ENCODE measurements around the gene EEF1AKMT4. TPM values are rescaled to one million over a fixed set of nuclear protein-coding genes. Genes with fewer than 3 reads are reported as not detected.

Gene EEF1AKMT4
- total RNA-seq, 1 donor from 2014 or later: 6.2 TPM

DNA sequence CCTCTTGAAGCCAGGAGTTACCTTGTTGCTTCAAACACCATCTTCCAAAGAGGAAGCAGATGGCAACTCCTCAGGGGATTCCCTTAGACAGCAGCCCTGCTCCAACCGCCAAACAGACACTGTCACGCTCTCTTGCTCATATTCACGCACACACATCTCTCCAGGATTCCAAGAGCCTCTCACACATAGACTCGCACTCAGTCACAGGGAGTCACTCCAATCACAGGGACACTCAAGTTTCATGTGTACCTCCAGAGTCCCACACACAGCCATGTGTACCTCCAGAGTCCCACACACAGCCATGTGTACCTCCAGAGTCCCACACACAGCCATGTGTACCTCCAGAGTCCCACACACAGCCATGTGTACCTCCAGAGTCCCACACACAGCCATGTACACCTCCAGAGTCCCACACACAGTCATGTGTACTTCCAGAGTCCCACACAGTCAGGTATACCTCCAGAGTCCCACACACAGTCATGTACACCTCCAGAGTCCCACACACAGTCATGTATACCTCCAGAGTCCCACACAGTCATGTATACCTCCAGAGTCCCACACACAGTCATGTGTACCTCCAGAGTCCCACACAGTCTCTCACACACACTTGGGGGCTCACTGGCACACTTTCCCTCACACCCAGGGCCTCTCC is 14.0 kb upstream of the EEF1AKMT4 start:
- intact Hi-C loops (cut with micrococcal nuclease): no loop called here

DNA sequence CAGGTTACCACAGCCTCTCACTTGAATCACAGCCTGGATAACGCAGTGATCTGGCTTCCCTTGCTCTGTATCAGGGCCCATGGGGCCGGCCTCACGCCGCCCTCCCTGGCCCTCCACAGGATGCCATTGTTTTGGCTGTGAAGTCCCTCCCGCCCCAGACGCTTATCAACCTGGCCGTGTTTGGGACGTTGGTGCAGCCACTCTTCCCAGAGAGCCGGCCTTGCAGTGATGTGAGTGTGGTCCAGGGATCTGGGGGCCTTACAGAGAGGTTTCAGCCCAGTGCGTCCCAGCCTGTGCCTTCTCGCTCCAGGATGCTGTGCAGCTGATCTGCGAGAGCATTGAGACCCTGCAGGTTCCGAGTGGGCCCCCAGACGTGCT is 13.4 kb upstream of the EEF1AKMT4 start:
- intact Hi-C loops (cut with micrococcal nuclease): no loop called here

GRCh38 chr3:184236636-184237035 is 12.8 kb upstream of the EEF1AKMT4 start:
- intact Hi-C loops (cut with micrococcal nuclease): no loop called here

- intact Hi-C loops (cut with micrococcal nuclease): no loop called here
Measured at GRCh38 chr3:184237211-184237610, 12.3 kb upstream of the EEF1AKMT4 start.

DNA sequence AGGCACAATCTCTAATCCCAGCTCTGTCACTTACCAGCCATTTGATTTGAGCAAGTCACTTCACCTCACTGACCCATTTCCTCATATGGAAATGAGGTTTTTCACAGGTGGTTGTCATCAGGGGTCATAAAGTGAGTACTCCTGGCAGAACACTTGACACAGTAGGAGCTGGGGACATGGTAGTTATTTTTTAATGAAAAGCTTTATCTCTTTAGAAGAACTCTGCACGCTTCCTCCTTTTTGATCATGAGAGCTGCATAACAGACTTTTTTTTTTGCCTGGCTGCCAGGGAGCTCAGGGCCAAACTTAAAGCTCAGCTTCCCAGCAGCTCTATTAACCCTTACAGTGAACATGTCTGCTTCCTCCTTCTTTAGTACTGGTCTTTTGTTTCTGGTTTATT is 11.7 kb upstream of the EEF1AKMT4 start:
- intact Hi-C loops (cut with micrococcal nuclease): no loop called here

DNA sequence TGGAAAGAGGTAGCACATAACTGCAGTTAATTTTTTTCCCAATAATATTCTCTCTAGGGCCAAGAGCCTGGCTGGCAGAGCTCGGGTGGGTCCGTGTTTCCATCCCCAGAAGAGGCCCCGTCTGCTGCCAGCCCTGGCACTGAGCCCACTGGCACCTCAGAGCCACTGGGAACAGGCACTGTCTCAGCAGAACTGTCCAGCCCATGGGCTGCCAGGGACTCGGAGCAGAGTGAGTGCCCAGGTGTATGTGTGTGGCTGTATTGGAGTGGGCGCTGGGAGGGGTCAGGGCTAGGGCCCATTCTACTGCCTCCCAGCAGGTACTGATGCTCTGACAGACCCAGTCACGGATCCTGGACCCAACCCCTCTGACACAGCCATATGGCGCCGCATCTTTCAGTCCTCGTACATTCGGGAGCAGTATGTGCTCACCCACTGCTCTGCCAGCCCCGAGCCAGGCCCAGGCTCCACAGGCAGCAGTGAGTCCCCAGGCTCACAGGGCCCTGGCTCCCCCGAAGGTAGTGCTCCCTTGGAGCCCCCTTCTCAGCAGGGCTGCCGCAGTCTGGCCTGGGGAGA is 11.1 kb upstream of the EEF1AKMT4 start:
- intact Hi-C loops (cut with micrococcal nuclease): no loop called here

DNA sequence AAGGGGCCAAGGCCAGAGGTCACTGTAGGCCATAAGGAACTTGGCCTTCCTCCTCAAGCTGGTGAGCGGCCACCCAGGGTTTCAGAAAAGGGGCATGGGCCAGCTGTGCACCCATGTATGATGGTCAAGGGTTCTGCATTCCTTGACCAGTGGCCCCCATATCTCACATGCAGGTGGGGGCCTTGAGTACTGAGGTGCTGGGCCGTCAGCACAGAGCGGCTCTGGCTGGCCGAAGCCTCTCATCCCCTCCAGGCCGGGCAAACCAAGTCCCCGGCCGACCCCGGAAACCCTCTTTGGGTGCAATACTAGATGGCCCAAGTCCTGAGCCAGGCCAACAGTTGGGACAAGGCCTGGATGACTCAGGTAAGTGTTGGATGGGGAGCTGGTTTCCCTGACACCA is 10.3 kb upstream of the EEF1AKMT4 start:
- intact Hi-C loops (cut with micrococcal nuclease): no loop called here

- intact Hi-C loops (cut with micrococcal nuclease): no loop called here
Measured at GRCh38 chr3:184239708-184240107, 9.8 kb upstream of the EEF1AKMT4 start.

- intact Hi-C loops (cut with micrococcal nuclease): no loop called here
Measured at GRCh38 chr3:184240384-184241140, 8.9 kb upstream of the EEF1AKMT4 start.

GRCh38 chr3:184241141-184241446 is 8.4 kb upstream of the EEF1AKMT4 start:
- intact Hi-C loops (cut with micrococcal nuclease): no loop called here

- intact Hi-C loops (cut with micrococcal nuclease): no loop called here
Measured at GRCh38 chr3:184241447-184242296, 7.8 kb upstream of the EEF1AKMT4 start.

GRCh38 chr3:184242297-184242685 is 7.2 kb upstream of the EEF1AKMT4 start:
- intact Hi-C loops (cut with micrococcal nuclease): no loop called here

- intact Hi-C loops (cut with micrococcal nuclease): loop anchor here (1.0 to 2.0 kb wide), 11 partner anchors 51 to 1250 kb away; partner anchors contain the start of genes ABCC5, ABCF3, AP2M1 and EIF2B5
Measured at GRCh38 chr3:184248454-184249411, 739 bp upstream of the EEF1AKMT4 start, which contains the start of gene ALG3. TSS of gene ALG3 (minus strand) at chr3:184248962. CDS start at chr3:184248940, 22 bp downstream.

- intact Hi-C loops (cut with micrococcal nuclease): loop anchor here (1.0 to 5.0 kb wide), 11 partner anchors 11 to 615 kb away; partner anchors contain the start of genes CAMK2N2, DVL3, KLHL24 and MAGEF1
Measured at GRCh38 chr3:184250167-184250828, 826 bp downstream of the EEF1AKMT4 start.

GRCh38 chr3:184255291-184256039 is 6.0 kb downstream of the EEF1AKMT4 start:
- intact Hi-C loops (cut with micrococcal nuclease): no loop called here

- intact Hi-C loops (cut with micrococcal nuclease): no loop called here
Measured at GRCh38 chr3:184257083-184257915, 7.8 kb downstream of the EEF1AKMT4 start.

- intact Hi-C loops (cut with micrococcal nuclease): no loop called here
Measured at GRCh38 chr3:184258926-184259325, 9.5 kb downstream of the EEF1AKMT4 start.

GRCh38 chr3:184259396-184259877 is 10.0 kb downstream of the EEF1AKMT4 start:
- intact Hi-C loops (cut with micrococcal nuclease): no loop called here
